ENCODE measurements around the gene ATXN7.

GRCh38 chr3:64000453-64001055, 136.9 kb downstream of the ATXN7 start:
- TF ChIP-seq CTCF (IDR thresholded peaks at IDR 0.05; ENCODE audit: poor library complexity, severe bottlenecking) = no peak
- TF ChIP-seq EZH2 (IDR thresholded peaks at IDR 0.05; ENCODE audit: borderline replicate concordance, insufficient read depth, low read length, poor library complexity, severe bottlenecking) = no peak
- no peak for TF ChIP-seq POLR2AphosphoS5 (IDR thresholded peaks at IDR 0.05)
- TF ChIP-seq TAF1 (IDR thresholded peaks at IDR 0.05; ENCODE audit: low read depth) = no peak
- no peak for TF ChIP-seq REST (IDR thresholded peaks at IDR 0.05; ENCODE audit: borderline replicate concordance)
- TF ChIP-seq EP300 (conservative IDR thresholded peaks at IDR 0.05; ENCODE audit: poor library complexity, severe bottlenecking) = no peak
